GM18858 (cell line): ENCODE results near the gene NANS.
"Not testable (repeated sequence)": the region's sequence is repeated elsewhere in the genome, so short reads cannot be mapped to it uniquely, and the experiment has no call there.

ENCODE experiments used
- ATAC-seq: cut with Tn5 transposase; IDR thresholded peaks from one replicate; pipeline ENCODE4 v1.9.1; 2021; ENCODE audit not compliant: unreplicated experiment

NANS gene

GRCh38 chr9:98099346-98099745, 42.8 kb downstream of the NANS start:
- ATAC-seq: no peak

GRCh38 chr9:98099898-98100297, 43.4 kb downstream of the NANS start:
- ATAC-seq: no peak

DNA sequence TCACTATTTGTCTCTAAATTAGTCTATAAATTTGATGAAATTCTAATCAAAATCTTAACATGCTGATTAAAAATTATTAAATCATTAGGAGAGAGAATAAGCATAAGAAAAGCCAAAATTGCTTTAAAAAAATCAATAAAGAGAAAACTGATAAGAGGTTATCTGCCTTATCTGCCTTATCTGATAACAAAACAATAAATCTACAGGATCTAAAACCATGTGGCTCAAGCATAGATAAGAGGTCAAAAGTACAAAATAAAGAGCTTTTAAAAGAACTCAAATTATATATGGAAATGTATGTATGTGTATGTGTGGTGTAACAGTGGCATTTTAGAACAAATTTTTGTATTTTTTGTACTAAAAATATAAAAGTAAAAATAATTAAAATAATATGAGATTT, 43.9 kb downstream of the NANS start:
- no peak for ATAC-seq

- no peak for ATAC-seq
These were observed 44.9 kb downstream of the NANS start for GRCh38 chr9:98101416-98101815.

DNA sequence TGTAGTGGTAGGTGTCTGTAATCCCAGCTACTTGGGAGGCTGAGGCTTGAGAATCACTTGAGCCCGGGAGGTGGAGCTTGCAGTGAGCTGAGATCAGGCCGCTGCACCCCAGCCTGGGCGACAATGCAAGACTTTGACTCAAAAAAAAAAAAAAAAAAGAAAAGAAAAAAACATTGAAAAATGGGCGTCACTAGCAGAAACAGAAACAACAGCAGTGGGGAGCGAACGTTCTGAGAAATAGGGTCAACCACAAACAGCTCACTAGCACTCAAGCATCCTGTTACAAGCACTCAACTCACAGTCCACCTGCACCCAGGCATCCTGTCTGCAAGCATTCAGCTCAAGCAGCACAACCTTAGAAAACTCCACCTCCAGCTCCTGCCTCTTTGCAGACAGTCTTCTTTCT, 45.3 kb downstream of the NANS start:
- peak; percentile 96 for ATAC-seq

DNA sequence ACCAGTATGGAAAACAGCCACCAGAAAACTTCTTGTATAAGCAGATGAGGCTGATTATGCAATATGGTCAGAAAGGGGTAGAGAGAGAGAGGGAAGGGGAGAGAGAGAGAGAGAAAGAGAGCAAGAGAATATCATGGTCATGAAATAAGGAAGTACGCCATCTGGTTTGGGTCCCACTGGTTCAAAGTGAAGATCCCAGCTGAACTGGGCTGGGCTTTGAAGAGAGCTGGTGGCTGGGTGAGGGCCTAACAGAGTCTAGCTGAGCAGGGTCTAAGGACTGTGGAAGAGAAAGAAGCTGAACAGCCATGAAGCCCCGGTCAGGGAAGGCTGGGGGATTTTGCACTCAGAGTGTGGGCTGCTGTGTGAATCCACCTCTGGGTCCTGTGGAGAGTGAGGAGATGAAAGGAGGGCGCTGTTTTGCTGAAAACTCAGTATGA, 47.9 kb downstream of the NANS start:
- no peak for ATAC-seq

DNA sequence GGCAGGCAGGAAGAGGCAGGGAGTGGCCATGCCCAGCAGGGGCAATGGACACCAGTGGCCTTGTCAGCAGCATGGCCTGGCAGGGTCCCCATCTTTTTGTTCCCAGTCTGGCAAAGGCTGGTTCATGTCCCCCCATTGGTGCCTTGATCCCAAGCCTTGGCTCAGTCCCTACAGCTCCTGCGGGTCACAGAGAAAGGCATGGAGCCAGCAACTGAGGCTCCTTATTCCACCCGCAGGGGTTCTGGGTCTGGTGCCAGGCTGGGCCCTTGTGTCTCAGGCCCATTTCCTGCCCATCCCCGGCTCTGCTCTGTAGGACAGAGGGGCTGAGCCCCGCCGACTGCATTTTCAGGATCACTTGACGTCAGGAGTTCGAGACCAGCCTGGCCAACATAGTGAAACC, 48.5 kb downstream of the NANS start:
- ATAC-seq: no peak

- no peak for ATAC-seq
These were observed 51.4 kb downstream of the NANS start for GRCh38 chr9:98107926-98108325.

DNA sequence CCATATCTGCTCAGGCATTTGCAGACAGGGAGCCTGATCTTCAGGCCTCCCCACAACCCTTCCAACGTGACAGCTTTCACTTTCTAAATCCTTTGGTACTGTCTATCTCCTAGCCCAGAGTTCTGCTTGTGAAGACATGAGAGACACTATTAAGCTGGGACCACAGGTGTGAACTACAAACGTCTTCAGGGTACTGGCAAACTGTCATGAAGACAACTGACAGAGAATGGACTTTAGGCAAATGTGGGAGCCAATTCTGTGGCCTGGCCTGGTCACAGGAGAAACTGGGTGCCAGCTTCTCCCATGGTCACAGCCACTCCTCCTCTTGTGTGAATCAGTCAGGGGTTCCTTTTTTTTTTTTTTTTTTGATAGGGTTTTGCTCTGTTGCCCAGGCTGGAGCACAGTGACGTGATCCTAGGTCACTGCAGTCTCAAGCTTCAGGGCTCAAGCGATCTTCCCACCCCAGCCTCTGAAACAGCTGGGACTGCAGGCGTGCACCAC, 52.0 kb downstream of the NANS start:
- peak; percentile 75 for ATAC-seq

DNA sequence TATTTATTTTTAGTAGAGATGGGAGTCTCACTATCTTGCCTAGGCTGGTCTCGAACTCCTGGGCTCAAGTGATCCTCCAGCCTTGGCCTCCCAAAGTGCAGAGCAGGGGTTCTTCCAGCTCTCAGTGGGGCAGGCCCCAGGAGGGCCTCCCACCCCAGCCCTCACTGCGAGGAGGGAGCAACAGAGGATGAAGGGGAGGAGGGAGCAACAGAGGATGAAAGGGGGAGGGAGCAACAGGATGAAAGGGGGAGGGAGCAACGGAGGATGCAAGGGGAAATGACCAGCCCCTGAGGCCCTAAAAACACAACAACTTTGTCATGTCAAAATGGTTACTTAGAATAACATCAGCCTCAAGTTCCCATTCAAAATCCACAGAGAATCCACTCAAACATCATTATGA, 52.5 kb downstream of the NANS start:
- ATAC-seq: peak; percentile 2

GRCh38 chr9:98117097-98117496, 60.6 kb downstream of the NANS start:
- ATAC-seq: not testable (repeated sequence)

DNA sequence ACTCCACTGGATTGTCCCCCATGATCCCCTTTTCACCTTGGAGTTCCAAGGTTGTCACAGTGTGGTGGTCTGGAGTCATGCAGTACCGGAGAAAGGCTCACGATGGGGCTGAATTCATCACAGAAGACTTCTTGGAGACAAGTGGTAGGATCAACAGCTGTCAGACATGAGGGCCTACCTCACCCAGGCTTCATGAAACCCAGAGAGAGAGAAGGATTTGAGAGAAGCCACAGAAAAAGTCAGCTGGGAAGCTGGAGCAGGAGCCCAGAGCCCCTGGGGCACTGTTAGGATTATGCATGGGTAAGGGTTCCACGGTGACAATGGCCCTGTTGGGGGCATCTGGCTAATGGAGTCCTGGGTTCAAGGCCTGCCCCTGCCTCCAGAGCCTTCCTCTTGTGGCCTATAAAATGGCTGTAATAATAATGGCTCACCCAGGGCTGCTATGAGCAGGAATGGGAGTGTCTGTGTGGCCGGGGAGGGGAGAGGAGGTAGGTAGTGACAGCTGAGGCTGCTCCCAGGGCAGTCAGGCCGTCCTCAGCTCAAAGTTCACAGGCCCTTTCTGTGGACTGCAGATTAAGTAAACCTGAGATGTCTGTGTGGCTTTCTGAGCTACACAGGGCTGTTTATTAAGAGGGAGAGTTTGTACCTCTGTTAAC, 61.6 kb downstream of the NANS start:
- peak; percentile 22 for ATAC-seq

- peak; percentile 48 for ATAC-seq
These were observed 62.4 kb downstream of the NANS start, which contains the start of gene TRIM14 for GRCh38 chr9:98118640-98119601. Gene TRIM14 (minus strand): TSS chr9:98119222. CDS start chr9:98119188, 34 bp downstream.

- ATAC-seq: no peak
These were observed 63.9 kb downstream of the NANS start for GRCh38 chr9:98120476-98120875.

DNA sequence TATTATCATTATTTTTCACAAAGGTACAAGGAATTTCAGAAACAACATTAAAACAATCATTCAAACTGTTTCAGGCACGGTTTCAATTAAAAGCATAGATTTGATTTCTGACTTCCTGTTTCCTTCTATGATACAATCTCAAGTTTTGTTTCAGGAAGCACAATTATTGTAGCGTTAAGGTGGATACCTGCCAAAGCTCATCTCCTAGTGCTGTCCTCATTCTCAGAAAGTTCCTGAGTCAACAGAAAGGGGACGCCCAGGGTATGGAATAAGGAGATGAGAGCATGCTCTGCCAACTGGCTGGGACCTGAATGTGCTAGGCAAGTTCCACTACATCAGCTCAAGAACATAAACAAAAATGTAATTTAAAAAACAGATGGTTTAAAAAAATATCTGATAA, 64.5 kb downstream of the NANS start:
- no peak for ATAC-seq

GRCh38 chr9:98124091-98124490, 67.6 kb downstream of the NANS start:
- ATAC-seq: not testable (repeated sequence)

DNA sequence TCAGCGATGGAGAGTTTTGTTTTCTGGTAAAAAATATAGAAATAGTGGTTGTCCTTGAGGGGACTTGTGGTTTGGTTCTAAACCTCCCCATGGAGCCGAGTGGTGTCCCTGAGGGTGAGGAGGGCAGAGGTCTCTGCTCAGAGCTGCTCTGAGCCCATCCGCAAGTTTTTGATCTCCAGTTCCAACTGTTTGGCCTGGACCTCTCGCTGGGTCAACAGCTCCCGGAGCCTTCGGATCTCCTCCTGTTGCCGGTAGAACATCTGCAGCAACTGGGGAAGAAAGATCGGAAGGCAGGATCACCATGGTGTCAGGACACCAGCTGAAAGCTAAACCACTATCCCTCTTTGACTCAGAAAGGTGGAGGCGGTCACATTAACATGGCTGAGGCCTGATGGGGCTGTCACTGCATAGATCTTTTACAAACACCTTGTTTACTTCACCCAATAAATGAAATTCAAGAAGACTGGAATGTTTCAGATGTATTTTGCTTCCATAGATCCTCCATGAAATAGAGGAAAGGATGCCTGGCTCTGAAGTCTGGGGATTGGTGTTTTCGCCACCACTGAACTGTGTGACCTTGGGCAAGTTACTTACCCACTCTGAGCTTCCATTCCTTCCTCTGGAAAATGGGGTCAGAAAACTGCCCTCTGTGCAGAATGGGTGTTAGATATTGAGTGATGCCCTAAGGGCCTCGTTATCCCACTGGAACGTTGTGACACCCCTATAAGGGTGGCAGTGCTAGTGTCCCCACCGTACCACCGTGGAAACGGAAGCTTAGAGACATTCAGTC, 68.3 kb downstream of the NANS start:
- ATAC-seq: no peak

GRCh38 chr9:98127226-98127625, 70.7 kb downstream of the NANS start:
- no peak for ATAC-seq

DNA sequence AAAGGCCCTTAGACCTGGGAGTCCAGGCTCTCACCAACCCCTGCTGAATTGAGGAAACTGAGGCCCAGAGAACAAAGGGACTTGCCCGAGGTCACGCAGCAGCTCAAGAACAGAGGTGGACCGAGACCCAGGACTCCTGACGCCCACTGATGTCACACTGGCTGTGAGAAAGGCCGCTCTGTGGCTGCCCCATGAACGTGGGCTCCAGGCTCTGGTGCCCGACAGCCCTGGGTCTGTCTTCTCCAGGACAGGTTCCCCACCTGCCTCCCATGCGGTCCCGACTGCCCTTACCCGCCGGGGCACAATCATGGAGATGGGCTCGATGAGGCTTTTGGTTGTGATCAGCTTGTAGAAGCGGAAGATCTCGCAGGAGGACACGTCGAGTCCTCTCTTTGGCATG, 71.8 kb downstream of the NANS start:
- ATAC-seq: no peak

- peak; percentile 85 for ATAC-seq
These were observed 72.9 kb downstream of the NANS start for GRCh38 chr9:98129451-98129881.

DNA sequence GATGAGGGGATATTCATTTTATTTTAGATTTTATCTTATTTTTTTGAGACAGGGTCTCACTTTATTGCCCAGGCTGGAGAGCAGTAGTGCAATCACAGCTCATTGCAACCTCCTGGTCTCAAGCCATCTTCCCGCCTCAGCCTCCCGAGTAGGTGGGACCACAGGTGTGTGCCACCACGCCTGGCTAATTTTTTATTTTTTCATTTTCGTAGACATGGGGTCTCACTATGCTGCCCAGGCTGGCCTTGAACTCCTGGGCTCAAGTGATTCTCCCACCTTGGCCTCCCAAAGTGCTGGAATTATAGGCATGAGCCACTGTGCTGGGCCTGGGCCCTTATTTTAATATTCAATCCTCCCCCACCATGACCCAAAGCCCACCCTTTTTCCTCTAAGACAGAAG, 73.5 kb downstream of the NANS start:
- not testable (repeated sequence) for ATAC-seq
